GM18526 (cell line): ENCODE data around the gene PPP3CA.

ENCODE experiments used
- POLR2A ChIP-seq: IDR thresholded peaks from 3 replicates; pipeline ENCODE4 v1.6.1; 2011; ENCODE audit not compliant: insufficient read length; ENCODE audit errors: extremely low read depth

Gene PPP3CA

DNA sequence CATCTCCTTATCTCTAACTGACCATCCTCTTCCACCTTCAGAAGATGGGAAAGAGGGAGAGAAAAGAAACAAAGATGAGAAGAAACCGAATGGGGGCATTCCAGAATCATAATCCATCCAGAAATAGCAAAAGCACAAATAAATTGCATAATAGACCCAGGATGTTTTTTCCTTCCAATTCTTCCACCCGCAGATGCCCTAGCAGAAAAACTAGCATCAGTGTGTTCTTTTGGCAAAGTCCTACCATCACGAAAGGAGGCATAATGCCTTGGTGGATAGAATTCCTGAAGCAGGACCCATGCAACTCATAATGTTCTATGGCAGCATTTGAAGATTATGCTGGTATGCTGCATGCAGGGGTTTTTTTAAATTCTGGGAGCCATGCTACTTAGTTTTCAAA lies 279.2 kb downstream of the PPP3CA start:
- no peak for TF ChIP-seq POLR2A

DNA sequence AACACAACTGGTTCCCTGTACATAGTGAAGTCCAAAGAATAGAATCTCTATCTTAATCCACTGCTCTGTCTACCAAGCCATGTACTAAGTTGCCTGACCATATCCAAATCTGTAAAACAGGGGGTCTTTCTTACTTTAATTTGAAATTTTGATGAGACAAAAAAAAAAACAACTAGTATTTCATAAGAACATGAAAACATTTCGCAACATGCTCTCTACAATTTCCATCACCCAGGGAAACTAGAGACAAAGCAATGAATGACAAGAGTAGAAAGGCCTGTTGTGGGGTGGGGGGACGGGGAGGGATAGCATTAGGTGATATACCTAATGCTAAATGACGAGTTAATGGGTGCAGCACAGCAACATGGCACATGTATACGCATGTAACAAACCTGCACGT lies 279.9 kb downstream of the PPP3CA start:
- TF ChIP-seq POLR2A = no peak

- no peak for TF ChIP-seq POLR2A
These were observed 280.6 kb downstream of the PPP3CA start for GRCh38 chr4:101066626-101067170.

- TF ChIP-seq POLR2A = no peak
These were observed 281.3 kb downstream of the PPP3CA start for GRCh38 chr4:101065935-101066485.

- no peak for TF ChIP-seq POLR2A
These were observed 282.0 kb downstream of the PPP3CA start for GRCh38 chr4:101065346-101065745.

GRCh38 chr4:101064541-101065180 lies 282.7 kb downstream of the PPP3CA start:
- no peak for TF ChIP-seq POLR2A

GRCh38 chr4:101055392-101055791 lies 291.9 kb downstream of the PPP3CA start:
- TF ChIP-seq POLR2A = no peak

- TF ChIP-seq POLR2A = no peak
These were observed 296.5 kb downstream of the PPP3CA start for GRCh38 chr4:101050837-101051205.

- no peak for TF ChIP-seq POLR2A
These were observed 297.1 kb downstream of the PPP3CA start for GRCh38 chr4:101050088-101050836.

- no peak for TF ChIP-seq POLR2A
These were observed 297.8 kb downstream of the PPP3CA start for GRCh38 chr4:101049549-101050001.

- TF ChIP-seq POLR2A = no peak
These were observed 302.6 kb downstream of the PPP3CA start for GRCh38 chr4:101044766-101045165.

DNA sequence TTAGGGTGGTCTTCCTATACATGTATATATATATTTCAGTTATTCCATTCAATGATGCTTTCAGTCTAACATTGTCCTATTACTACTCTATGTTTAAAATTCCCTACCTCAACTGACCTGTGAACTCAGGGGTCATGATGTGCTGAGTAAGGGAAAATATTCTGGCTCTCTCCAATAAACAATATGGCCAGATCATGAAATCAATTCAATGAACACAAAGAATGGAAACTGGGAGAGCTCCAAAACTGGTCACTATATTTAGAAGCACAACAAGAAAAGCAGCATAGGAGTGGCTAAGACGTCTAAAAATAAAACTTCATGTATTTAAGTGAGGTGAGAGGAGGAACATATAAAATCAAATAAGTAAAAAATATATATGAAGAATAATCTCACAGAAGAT lies 304.5 kb downstream of the PPP3CA start:
- no peak for TF ChIP-seq POLR2A

DNA sequence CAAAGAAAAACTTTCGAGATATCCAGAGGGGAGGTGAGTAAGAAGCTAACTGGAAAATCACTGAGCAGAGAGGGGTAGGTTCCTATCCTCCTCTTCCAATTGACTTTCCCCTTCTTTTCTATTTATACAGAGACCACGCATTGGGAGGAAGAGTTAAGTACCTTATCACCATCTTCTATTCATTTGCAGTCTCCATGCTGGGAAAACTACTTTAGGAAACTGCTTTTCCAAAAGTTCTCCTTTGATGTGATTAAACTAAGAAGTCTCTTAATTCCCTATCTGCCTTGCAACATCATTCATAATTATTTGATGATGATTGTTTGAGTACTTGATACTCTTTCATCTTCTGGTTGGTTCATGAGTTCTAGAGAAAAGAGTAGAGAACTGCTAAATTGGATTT lies 306.6 kb downstream of the PPP3CA start:
- TF ChIP-seq POLR2A = no peak

DNA sequence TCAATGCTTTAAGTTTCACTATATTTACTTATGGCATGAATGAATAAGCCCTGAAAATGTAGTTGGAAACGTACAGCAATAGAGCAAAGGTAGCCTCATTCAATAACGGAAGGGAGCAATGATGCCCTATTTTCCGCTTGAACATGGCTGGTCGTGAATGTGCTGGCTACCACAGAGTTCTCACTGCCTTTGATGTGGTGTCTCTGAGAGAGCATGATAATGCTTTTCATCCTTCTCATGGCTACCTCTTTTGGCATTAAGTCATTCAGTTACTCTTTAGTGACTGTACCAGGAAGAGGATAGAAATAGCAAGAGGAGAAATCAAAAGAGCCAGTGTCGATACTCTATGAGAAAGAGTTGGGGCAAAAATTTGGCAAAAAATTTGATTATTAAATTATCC lies 308.0 kb downstream of the PPP3CA start:
- TF ChIP-seq POLR2A = no peak

- TF ChIP-seq POLR2A = no peak
These were observed 309.4 kb downstream of the PPP3CA start for GRCh38 chr4:101037938-101038413.

DNA sequence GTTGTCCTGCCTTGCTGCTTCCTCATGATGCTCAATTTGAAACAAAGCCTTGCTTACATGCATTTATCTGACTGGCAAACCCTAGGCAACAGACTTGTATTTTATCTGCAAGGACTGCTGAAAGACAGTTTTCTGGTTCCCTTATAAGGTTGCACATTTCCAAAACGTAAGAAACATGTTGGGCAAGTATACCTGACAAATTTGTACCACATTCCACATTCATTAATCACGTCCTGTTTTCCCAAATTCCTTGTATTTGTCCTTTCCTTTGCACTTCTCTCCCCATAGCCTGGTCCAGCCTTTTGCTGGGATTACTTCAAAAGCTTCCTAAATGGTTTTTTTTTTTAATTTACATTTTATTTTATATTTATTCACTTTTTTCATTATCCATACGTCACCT lies 310.1 kb downstream of the PPP3CA start:
- no peak for TF ChIP-seq POLR2A

GRCh38 chr4:101035487-101035886 lies 311.8 kb downstream of the PPP3CA start:
- TF ChIP-seq POLR2A = no peak

GRCh38 chr4:101033986-101034385 lies 313.3 kb downstream of the PPP3CA start:
- TF ChIP-seq POLR2A = no peak
